ENCODE measurements around the gene DHX9.

Gene DHX9

GRCh38 chr1:182841368-182841988 is 2.3 kb downstream of the DHX9 start:
- DNase-seq = peak; percentile 33

GRCh38 chr1:182842265-182842664 is 3.1 kb downstream of the DHX9 start:
- no peak for DNase-seq

GRCh38 chr1:182845379-182845778 is 6.2 kb downstream of the DHX9 start:
- DNase-seq = no peak

GRCh38 chr1:182845894-182846293 is 6.7 kb downstream of the DHX9 start:
- DNase-seq = no peak

- no peak for DNase-seq
Measured at GRCh38 chr1:182847105-182847504, 8.0 kb downstream of the DHX9 start.

- no peak for DNase-seq
Measured at GRCh38 chr1:182848736-182849135, 9.6 kb downstream of the DHX9 start.

- DNase-seq = no peak
Measured at GRCh38 chr1:182850319-182850718, 11.2 kb downstream of the DHX9 start.

- DNase-seq = no peak
Measured at GRCh38 chr1:182851825-182852224, 12.7 kb downstream of the DHX9 start.

GRCh38 chr1:182855911-182856310 is 16.8 kb downstream of the DHX9 start:
- DNase-seq = no peak

GRCh38 chr1:182857212-182857611 is 18.1 kb downstream of the DHX9 start:
- DNase-seq = no peak

GRCh38 chr1:182860658-182861057 is 21.5 kb downstream of the DHX9 start:
- no peak for DNase-seq

- DNase-seq = no peak
Measured at GRCh38 chr1:182861994-182862393, 22.8 kb downstream of the DHX9 start.

- no peak for DNase-seq
Measured at GRCh38 chr1:182862827-182863226, 23.7 kb downstream of the DHX9 start.

GRCh38 chr1:182863940-182864339 is 24.8 kb downstream of the DHX9 start:
- no peak for DNase-seq

GRCh38 chr1:182867861-182868260 is 28.7 kb downstream of the DHX9 start:
- no peak for DNase-seq

GRCh38 chr1:182869241-182869666 is 30.1 kb downstream of the DHX9 start:
- no peak for DNase-seq

GRCh38 chr1:182872881-182873280 is 33.7 kb downstream of the DHX9 start:
- DNase-seq = no peak

GRCh38 chr1:182875889-182876288 is 36.7 kb downstream of the DHX9 start:
- no peak for DNase-seq

- no peak for DNase-seq
Measured at GRCh38 chr1:182877331-182877730, 38.2 kb downstream of the DHX9 start.

- no peak for DNase-seq
Measured at GRCh38 chr1:182877842-182878241, 38.7 kb downstream of the DHX9 start.

- no peak for DNase-seq
Measured at GRCh38 chr1:182884872-182885271, 45.7 kb downstream of the DHX9 start.

- DNase-seq = no peak
Measured at GRCh38 chr1:182885591-182885990, 46.4 kb downstream of the DHX9 start.

- DNase-seq = no peak
Measured at GRCh38 chr1:182886985-182887384, 47.8 kb downstream of the DHX9 start.

GRCh38 chr1:182888736-182889531 is 49.8 kb downstream of the DHX9 start:
- DNase-seq = no peak

GRCh38 chr1:182889997-182890396 is 50.9 kb downstream of the DHX9 start:
- peak; percentile 64 for DNase-seq

Data from RPMI8226 (cell line).